Fibroblast of lung (primary cell): ENCODE measurements around the gene ABCF3.

ENCODE experiments used
- EZH2 ChIP-seq: IDR thresholded peaks from 2 replicates; pipeline ENCODE4 v1.5.1; 2012; ENCODE audit warnings: low read length, control low read depth, mild to moderate bottlenecking; ENCODE audit errors: missing control alignments
- TF ChIP-seq, protein P1 (sequence below), 2 donors: IDR thresholded peaks in 1 of 2; conservative IDR thresholded peaks in 1 of 2; 1 replicate in 1 of 2; 2 replicates in 1 of 2; pipeline ENCODE4 v1.5.1; 2011 to 2012; ENCODE audit warnings: low read length in 2 of 2, control low read depth in 1 of 2, inconsistent platforms in 1 of 2, low read depth in 1 of 2, mild to moderate bottlenecking in 1 of 2

DNA sequence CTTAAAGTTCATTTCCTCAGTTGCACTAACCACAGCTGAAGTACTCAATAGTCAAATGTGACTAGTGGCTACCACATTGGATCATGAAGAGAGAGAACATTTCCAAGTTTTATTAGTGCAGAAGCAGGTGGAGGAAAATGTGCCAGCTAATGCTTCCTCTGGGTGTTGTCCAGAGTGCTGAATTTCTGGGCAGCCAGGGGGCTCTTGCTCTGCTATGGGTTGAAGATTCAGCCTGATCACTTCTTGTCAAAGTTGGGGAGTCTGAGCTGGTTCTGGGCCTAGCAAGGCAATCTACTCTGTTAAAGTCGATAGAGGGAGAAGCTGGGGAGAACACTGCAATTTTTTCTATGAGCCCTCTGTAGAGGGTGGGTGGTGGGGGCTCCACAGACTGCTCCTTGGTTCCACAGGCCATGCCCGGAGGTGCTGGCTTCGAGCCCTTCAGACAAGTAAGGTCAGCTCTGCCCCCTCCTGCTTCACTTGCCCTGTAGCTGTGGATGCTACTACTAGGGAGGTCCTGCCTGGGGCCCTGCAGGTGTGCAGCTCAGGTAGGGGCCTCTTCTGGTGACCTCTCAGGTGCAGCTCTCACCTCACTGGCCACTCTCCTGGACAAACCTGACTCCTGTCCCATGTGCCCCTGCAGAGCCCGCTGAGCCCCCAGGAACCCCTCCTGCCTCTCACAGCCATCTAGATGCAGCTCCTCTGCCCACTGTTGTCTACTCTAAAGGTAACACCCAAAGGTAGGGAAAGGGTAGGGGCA is 54.6 kb downstream of the ABCF3 start:
- TF ChIP-seq, protein P1, sequence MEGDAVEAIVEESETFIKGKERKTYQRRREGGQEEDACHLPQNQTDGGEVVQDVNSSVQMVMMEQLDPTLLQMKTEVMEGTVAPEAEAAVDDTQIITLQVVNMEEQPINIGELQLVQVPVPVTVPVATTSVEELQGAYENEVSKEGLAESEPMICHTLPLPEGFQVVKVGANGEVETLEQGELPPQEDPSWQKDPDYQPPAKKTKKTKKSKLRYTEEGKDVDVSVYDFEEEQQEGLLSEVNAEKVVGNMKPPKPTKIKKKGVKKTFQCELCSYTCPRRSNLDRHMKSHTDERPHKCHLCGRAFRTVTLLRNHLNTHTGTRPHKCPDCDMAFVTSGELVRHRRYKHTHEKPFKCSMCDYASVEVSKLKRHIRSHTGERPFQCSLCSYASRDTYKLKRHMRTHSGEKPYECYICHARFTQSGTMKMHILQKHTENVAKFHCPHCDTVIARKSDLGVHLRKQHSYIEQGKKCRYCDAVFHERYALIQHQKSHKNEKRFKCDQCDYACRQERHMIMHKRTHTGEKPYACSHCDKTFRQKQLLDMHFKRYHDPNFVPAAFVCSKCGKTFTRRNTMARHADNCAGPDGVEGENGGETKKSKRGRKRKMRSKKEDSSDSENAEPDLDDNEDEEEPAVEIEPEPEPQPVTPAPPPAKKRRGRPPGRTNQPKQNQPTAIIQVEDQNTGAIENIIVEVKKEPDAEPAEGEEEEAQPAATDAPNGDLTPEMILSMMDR (conservative IDR thresholded peaks at IDR 0.05 in 1 of 2, IDR thresholded peaks at IDR 0.05 in 1 of 2; ENCODE audit: low read depth in 1 of 2, low read length in 2 of 2): no peak
- no peak for TF ChIP-seq EZH2
